GM18508 (cell line): Measurements from ENCODE around the gene RBCK1.
"Not testable (repeated sequence)": the region's sequence is repeated elsewhere in the genome, so short reads cannot be mapped to it uniquely, and the experiment has no call there.

Experiments used
- ATAC-seq: cut with Tn5 transposase; IDR thresholded peaks from one replicate; pipeline ENCODE4 v1.9.1; 2021; ENCODE audit warnings: moderate number of reproducible peaks; ENCODE audit not compliant: insufficient read depth, unreplicated experiment

Gene RBCK1

GRCh38 chr20:407953-408842 lies at the start of gene RBCK1:
Gene RBCK1, plus strand, starts transcription at chr20:408299. Its CDS starts 459 bp downstream, at chr20:408758.
- ATAC-seq, result no peak

DNA sequence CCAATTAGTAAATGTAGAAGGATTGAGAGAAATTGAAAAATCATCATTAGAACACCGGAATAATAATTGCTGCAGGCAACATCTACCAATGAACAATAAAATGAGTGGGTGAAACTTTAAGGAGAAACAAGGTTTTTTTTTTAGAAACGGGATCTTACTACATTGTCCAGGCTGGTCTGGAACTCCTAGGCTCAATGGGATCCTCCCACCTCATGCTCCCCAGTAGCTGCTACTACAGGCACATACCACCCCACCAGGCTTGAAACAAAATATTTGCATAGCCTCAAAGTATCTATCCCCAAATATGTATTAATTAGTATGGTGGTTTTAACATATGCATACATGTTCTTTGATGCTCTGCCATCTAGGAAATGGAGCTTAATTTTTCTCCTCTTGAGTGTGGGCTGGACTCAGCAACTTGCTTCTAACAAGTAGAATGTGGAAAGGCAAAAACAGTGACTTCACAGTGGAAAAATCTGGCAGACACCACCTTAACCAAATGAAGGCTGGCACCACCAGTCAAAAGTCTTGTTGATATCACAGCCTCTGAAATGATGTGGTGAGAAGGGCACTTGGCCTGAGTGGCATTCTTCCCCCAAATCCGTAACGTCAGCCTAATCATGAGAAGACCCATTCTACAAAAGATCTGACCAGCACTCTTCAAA lies 49.1 kb upstream of the RBCK1 start:
- ATAC-seq, result no peak

DNA sequence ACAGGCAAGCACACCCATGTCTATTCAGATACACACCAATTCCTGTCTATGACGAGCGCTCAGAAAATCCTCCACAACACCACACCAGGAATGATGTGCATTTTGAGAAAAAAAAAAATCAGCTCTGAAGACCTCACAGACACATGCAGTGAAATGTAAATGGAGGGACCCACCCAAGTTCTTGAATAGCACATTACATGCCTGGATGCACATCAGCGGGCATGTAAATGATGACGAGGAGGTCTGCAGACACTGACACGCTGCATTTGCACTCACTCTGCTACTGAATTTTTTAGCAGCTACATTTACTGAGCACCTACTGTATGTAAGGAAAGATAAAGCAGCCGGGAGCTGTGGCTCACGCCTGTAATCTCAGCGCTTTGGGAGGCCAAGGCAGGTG lies 46.5 kb upstream of the RBCK1 start:
- no peak for ATAC-seq

- no peak for ATAC-seq
These were observed 45.5 kb upstream of the RBCK1 start for GRCh38 chr20:362271-363254.

DNA sequence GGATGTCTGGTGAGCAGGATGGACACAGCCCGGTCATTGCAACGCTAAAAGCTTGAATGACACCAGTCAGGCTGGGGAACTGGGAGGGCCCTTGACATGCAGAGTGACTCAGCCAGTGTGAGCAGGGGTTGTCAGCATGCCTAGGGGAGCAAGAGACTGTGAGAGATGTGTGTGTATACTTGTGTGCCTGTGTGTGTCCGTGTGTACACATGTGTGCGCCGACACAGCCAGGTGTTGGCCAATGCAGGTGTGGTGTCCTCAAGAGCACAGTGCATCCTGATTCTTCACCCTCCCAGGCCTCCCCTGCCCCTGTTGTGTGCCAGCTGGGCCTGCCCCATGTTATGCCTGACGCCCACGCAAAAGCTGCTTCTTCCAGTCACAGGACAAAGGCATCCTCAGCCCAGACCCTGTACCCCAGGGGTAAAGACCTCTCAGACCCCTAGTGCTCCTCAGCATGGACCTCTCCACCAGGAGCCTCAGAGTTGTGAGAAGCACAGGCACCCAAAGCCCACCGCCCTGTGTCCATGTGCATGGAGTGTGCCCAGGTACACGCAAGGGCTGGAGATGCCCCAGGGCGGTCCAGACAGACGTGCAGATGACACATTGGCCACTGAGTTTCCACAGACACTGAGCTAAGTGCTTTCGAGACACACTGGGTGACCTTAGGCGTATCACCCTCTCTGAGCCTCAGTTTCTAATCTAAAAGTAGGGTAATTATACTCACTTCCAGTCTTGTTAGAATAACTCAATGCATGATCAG lies 44.6 kb upstream of the RBCK1 start:
- ATAC-seq, result no peak

DNA sequence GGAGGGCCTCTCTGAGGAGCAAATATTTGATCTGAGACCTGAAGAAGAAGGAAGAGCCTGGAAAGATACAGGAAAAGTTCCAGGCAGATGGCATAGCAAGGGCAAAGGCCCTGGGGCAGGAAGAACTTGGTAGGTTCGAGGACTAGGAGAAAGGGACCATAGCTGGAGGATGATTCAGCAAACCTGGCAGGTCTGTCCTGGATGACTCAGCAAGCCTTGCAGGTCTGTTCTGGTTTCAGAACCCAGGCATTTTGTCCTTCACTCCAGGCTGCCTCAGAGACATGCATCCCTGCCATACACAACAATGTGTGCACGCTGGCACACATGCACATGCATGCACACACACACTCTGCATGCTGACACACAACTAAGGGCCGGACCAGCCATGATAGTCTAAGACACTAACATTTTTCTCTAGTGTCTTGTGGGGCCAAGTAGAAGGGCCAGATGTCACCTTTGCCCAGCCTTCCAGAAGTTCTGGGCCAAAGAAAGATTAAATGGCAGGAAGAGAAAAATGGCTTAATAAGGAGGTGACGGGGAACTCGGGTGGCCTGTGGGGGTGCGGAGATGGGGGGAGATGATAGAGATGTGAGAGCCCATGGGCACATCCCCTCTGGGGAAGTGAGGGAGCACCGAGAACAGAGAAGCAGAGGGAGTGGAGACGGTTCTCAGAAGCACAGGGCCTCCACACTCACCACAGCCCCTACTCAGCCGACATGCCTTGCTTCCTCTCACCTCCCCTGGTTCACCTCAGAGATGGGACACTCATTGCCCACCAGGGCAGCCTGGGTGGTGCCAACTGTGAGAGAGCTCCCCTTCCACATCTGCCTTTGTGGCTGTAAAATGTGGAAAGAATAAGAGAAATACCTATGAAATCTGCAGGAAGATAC lies 42.9 kb upstream of the RBCK1 start:
- no peak for ATAC-seq

GRCh38 chr20:366041-366718 lies 41.9 kb upstream of the RBCK1 start:
- ATAC-seq, result no peak

DNA sequence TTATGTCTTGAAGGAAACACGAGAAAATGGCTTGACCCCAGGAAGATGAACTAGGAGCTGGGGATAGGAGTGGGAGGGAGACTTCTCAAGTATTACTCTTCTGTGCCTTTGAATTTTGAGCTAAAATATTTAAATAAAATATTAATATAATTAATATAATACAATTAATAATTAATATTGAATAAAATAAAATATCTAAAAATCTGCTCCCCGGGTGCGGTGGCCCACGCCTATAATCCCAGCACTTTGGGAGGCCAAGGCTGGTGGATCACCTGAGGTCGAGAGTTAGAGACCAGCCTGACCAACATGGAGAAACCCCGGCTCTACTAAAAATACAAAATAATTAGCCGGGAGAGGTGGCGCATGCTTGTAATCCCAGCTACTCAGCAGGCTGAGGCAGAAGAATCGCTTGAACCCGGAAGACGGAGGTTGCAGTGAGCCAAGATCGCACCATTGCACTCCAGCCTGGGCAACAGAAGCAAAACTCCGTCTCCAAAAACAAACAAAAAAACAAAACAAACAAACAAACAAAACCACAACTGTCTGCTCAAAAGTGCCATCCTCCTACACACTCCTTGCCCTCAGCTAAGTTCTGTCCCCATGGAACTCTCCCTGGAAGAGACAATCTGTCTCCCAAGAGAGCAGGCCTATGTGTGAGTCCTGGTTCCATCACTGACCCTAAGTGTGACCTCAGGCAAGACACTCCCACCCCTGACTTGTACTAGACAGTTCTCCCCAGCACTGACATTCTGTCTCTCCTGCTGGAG lies 41.2 kb upstream of the RBCK1 start:
- no peak for ATAC-seq

DNA sequence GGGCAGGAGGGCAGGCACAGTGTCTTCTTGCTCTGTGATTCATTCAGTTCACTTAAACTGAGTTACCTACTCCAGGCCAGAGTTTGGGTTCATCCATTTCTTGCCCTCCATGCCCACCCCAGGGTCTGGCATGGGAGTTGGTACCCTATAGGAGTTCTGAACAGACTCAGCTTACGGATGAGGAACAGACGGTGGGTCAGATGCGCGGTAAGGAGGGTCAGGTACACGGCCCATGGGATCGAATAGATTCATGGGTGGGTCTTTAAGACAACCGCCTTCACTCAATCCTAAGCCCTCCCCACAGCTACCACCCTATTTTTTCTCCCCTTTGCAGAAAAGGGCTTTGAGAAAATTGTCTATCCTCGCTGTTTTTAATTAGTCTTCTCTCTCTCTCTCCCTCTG lies 40.6 kb upstream of the RBCK1 start:
- no peak for ATAC-seq

- ATAC-seq, result no peak
These were observed 39.2 kb upstream of the RBCK1 start for GRCh38 chr20:368915-369314.

- no peak for ATAC-seq
These were observed 37.9 kb upstream of the RBCK1 start for GRCh38 chr20:370151-370600.

DNA sequence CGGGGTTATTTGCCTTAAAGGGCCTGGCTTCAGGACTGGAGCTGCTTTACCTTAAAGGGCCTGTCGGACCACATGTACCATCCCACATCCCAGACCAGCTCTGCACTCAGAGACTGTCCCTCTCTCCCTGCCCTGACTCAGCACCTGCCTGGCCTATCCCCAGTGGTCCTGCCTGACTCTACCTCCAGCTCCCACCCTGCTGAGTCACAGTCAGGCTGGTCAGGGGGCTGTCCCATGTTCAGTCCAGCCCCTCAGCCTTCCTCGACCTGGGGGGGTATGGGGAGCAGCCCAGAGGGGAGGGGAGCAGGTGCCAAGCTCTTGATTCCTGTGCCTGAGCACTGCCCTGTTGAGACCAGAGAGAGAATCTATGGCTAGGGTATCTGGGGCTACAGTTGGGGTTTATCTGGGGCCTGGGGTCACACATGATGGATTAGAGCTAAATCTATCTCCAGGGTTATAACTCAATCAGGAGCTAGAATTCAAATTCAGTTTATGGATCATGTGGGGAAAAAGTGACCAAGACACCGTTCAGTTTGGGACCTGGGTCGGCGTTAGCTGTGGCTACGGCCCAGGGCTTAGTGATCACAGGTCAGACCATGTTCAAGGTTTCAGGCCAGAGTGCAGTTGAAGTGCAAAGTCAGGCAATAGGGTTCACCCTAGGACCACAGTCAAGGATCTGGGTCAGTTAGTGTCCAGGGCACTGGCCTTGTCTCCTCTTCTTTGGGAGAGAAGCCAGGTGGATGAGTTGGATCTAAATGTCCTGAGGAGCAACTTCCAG lies 36.9 kb upstream of the RBCK1 start:
- no peak for ATAC-seq

GRCh38 chr20:371755-372542 lies 36.1 kb upstream of the RBCK1 start:
- ATAC-seq, result no peak

GRCh38 chr20:372543-373082 lies 35.5 kb upstream of the RBCK1 start:
- not testable (repeated sequence) for ATAC-seq

GRCh38 chr20:373171-373890 lies 34.8 kb upstream of the RBCK1 start:
- ATAC-seq, result no peak
